ENCODE results near the gene INTS3.
A peak's percentile ranks its signal among the peaks of the same experiment; 100 is the strongest.

Gene INTS3, protein sequence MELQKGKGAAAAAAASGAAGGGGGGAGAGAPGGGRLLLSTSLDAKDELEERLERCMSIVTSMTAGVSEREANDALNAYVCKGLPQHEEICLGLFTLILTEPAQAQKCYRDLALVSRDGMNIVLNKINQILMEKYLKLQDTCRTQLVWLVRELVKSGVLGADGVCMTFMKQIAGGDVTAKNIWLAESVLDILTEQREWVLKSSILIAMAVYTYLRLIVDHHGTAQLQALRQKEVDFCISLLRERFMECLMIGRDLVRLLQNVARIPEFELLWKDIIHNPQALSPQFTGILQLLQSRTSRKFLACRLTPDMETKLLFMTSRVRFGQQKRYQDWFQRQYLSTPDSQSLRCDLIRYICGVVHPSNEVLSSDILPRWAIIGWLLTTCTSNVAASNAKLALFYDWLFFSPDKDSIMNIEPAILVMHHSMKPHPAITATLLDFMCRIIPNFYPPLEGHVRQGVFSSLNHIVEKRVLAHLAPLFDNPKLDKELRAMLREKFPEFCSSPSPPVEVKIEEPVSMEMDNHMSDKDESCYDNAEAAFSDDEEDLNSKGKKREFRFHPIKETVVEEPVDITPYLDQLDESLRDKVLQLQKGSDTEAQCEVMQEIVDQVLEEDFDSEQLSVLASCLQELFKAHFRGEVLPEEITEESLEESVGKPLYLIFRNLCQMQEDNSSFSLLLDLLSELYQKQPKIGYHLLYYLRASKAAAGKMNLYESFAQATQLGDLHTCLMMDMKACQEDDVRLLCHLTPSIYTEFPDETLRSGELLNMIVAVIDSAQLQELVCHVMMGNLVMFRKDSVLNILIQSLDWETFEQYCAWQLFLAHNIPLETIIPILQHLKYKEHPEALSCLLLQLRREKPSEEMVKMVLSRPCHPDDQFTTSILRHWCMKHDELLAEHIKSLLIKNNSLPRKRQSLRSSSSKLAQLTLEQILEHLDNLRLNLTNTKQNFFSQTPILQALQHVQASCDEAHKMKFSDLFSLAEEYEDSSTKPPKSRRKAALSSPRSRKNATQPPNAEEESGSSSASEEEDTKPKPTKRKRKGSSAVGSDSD

GRCh38 chr1:153727463-153728304 is at the start of gene INTS3:
Gene INTS3, plus strand, starts transcription at chr1:153728050. Its CDS starts 585 bp downstream, at chr1:153728635.
- DNase-seq: peak; percentile 98

DNA sequence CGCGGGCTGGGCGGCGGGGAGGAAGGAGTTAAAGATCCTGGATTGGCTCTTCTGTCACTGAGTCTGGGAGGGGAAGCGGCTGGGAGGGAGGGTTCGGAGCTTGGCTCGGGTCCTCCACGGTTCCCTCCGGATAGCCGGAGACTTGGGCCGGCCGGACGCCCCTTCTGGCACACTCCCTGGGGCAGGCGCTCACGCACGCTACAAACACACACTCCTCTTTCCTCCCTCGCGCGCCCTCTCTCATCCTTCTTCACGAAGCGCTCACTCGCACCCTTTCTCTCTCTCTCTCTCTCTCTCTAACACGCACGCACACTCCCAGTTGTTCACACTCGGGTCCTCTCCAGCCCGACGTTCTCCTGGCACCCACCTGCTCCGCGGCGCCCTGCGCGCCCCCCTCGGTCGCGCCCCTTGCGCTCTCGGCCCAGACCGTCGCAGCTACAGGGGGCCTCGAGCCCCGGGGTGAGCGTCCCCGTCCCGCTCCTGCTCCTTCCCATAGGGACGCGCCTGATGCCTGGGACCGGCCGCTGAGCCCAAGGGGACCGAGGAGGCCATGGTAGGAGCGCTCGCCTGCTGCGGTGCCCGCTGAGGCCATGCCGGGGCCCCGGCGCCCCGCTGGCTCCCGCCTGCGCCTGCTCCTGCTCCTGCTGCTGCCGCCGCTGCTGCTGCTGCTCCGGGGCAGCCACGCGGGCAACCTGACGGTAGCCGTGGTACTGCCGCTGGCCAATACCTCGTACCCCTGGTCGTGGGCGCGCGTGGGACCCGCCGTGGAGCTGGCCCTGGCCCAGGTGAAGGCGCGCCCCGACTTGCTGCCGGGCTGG is 49.1 kb upstream of the INTS3 start, which contains the start of gene NPR1:
Gene NPR1, plus strand, starts transcription at position 170 of the 818 bp plus-strand sequence. Its CDS starts 421 bp downstream, at position 591.
- peak; percentile 10 for DNase-seq

GRCh38 chr1:153679337-153680119 is 48.3 kb upstream of the INTS3 start:
- DNase-seq: no peak

DNA sequence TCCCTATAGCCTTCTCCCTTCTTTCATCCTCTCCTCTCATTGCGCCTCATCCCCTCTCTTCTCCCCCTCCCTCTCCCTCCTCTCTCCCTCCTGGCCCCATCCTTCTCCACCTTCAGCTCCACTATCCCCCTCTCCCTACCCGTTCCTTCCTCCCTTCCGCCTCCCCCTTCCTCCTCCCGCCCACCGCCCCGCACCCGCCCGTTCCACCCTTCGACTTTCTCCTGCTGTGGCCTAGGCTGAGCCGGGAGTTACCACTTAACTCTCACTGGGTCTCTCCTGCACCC is 47.8 kb upstream of the INTS3 start:
- no peak for DNase-seq

DNA sequence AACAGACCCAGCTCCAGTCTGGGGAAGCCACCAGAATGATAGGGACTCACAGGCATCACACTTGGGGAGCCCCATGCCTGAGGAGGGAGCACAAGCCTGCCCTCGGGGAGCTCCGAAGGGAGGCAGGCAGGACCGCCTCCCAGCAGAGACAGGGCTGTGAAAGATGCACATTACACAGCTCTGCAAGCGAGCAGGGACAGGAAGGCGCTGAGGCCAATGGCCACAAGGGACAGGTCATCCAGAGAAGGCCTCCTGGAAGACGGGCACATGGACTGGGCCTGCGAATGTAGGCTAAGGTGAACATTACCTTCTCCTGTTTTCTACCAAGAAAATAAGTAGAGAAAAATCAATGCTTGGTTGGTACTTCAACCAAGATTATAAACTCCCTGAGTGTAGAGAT is 45.1 kb upstream of the INTS3 start:
- no peak for DNase-seq

GRCh38 chr1:153683854-153684253 is 44.0 kb upstream of the INTS3 start:
- no peak for DNase-seq

GRCh38 chr1:153684892-153685291 is 43.0 kb upstream of the INTS3 start:
- DNase-seq: no peak

GRCh38 chr1:153685544-153686340 is 42.1 kb upstream of the INTS3 start:
- no peak for DNase-seq

- DNase-seq: no peak
Observed at GRCh38 chr1:153687346-153688125, 40.3 kb upstream of the INTS3 start.

GRCh38 chr1:153688276-153688675 is 39.6 kb upstream of the INTS3 start:
- DNase-seq: no peak

DNA sequence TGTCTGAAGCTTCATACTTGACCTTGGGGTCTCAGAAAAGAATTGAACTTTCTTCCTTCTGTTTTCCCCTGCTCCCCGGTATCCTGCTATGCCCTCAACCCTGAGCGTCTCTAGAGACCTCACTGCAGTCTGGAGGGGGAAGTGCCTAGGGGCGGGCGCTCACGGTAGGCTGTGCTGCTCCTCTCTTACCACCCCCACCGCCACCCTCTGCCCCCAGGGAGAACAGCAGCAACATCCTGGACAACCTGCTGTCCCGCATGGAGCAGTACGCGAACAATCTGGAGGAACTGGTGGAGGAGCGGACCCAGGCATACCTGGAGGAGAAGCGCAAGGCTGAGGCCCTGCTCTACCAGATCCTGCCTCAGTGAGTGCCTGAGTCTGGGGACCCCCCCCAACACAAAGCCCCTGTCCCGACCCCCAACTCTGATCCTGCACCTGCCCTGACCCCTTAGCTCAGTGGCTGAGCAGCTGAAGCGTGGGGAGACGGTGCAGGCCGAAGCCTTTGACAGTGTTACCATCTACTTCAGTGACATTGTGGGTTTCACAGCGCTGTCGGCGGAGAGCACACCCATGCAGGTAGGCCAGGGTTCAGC is 39.0 kb upstream of the INTS3 start:
- no peak for DNase-seq

- DNase-seq: no peak
Observed at GRCh38 chr1:153693466-153693865, 34.4 kb upstream of the INTS3 start.

DNA sequence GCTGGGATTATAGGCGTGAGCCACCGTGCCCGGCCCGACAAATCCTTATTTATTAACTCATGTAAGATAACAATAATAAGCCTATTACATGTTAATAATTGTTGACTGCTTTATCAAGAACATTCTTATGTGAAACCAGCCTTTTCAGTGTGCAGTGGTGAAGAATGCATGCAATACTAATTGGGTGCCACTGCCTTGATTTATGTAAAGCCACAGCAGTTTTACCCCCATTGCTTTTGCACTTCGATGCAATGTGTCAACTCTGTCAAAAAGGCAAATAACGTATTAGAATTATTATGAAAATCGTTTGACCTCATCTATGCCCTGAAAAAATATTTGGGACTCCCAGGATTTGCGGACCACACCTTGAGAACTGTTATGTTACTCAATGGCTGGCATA is 31.1 kb upstream of the INTS3 start:
- DNase-seq: no peak

GRCh38 chr1:153697191-153698019 is 30.4 kb upstream of the INTS3 start:
- DNase-seq: no peak

GRCh38 chr1:153698020-153698922 is 29.6 kb upstream of the INTS3 start:
- no peak for DNase-seq

DNA sequence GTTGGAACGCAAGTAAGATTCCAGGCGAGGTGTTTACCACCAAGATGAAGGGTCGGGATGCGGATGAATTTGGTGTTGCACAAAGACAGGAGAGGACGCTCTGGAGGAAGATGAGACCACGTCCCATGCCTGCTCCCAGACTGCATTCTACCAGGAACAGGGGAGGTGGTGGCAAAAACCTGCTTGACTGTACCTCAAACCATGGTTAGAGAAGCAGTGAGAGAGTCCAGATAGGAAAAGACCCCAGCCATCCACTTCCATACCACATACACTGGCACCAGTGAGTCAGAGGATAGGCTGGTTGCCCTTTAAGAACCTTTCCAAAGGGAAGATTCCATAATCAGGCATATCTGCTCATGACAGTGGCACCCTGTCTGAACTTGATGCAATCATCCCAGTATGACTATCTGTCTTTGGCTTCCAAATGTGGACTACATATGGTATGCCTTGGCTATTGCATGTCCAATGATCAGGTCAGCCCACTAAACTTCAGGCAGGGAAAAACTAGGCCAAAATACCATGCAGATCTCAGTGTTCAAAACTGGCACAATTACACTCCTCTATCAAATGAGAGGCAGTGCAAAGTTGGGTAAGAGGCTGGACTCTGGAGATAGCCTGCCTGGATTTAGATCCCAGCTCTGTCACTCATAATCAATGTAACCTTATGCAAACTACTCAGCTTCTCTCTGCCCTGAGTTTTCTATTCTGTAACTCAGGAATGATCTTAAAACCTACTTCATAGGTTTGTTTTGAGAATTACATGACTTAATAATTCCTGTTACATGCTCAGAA is 28.7 kb upstream of the INTS3 start:
- DNase-seq: no peak

All from NCI-H510A treated with DMSO at 0.1 percent for 48 hours (cell line).